ENCODE results near the gene TAS2R8.

TAS2R8 gene, protein sequence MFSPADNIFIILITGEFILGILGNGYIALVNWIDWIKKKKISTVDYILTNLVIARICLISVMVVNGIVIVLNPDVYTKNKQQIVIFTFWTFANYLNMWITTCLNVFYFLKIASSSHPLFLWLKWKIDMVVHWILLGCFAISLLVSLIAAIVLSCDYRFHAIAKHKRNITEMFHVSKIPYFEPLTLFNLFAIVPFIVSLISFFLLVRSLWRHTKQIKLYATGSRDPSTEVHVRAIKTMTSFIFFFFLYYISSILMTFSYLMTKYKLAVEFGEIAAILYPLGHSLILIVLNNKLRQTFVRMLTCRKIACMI

GRCh38 chr12:10807186-10807585, at the start of gene TAS2R8:
TAS2R8 (minus strand) TSS chr12:10807286; CDS start chr12:10806980, 306 bp downstream.
- no peak for TF ChIP-seq ZNF274 (IDR thresholded peaks at IDR 0.05; ENCODE audit: low read depth, low read length)
- TF ChIP-seq SUZ12 (IDR thresholded peaks at IDR 0.05; ENCODE audit: extremely low read depth, insufficient read depth, insufficient read length) = no peak
- no peak for TF ChIP-seq YY1 (IDR thresholded peaks at IDR 0.05; ENCODE audit: insufficient read depth, insufficient read length)
- Histone ChIP-seq H3K36me3 (ENCODE audit: insufficient read depth, insufficient read length, low read length) (no peaks in the 10 kb centered on the region), H3K4me3 (ENCODE audit: insufficient read length, low read depth) (no peak within 1 kb of the TSS), H3K9me3 (ENCODE audit: insufficient read depth, low read length) (no peaks in the 10 kb centered on the region), H3K9ac (ENCODE audit: insufficient read length, low read depth) (no peak within 1 kb of the TSS), H3K27me3 (ENCODE audit: insufficient read depth, insufficient read length) (no peaks in the 10 kb centered on the region), H3K4me1 (ENCODE audit: insufficient read depth, insufficient read length) (no peaks in the 10 kb centered on the region)
- DNase-seq (ENCODE audit: low read depth, low spot score) = no peak

GRCh38 chr12:10855807-10856206, 48.7 kb upstream of the TAS2R8 start:
- Histone ChIP-seq H3K27me3 (ENCODE audit: insufficient read depth, insufficient read length) (no peaks in the 10 kb centered on the region), H3K9me3 (ENCODE audit: insufficient read depth, low read length) (peaks cover 48% of the 10 kb centered on the region), H3K4me1 (ENCODE audit: insufficient read depth, insufficient read length) (peaks cover 8% of the 10 kb centered on the region), H3K36me3 (ENCODE audit: insufficient read depth, insufficient read length, low read length) (no peaks in the 10 kb centered on the region), H3K4me3 (ENCODE audit: insufficient read length, low read depth) (no peak overlapping the region), H3K9ac (ENCODE audit: insufficient read length, low read depth) (no peak overlapping the region)
- DNase-seq (ENCODE audit: low read depth, low spot score) = no peak
- no peak for TF ChIP-seq YY1 (IDR thresholded peaks at IDR 0.05; ENCODE audit: insufficient read depth, insufficient read length)
- no peak for TF ChIP-seq ZNF274 (IDR thresholded peaks at IDR 0.05; ENCODE audit: low read depth, low read length)
- no peak for TF ChIP-seq SUZ12 (IDR thresholded peaks at IDR 0.05; ENCODE audit: extremely low read depth, insufficient read depth, insufficient read length)

- H3K9me3 ChIP-seq (ENCODE audit: insufficient read depth, low read length) = peaks cover 43% of the 10 kb centered on the region
- no peaks in the 10 kb centered on the region for H3K36me3 ChIP-seq (ENCODE audit: insufficient read depth, insufficient read length, low read length)
- no peaks in the 10 kb centered on the region for H3K27me3 ChIP-seq (ENCODE audit: insufficient read depth, insufficient read length)
- no peak overlapping the region for H3K9ac ChIP-seq (ENCODE audit: insufficient read length, low read depth)
- DNase-seq (ENCODE audit: low read depth, low spot score) = no peak
- H3K4me1 ChIP-seq (ENCODE audit: insufficient read depth, insufficient read length) = peaks cover 8% of the 10 kb centered on the region
- TF ChIP-seq YY1 (IDR thresholded peaks at IDR 0.05; ENCODE audit: insufficient read depth, insufficient read length) (no peak), SUZ12 (IDR thresholded peaks at IDR 0.05; ENCODE audit: extremely low read depth, insufficient read depth, insufficient read length) (no peak), ZNF274 (IDR thresholded peaks at IDR 0.05; ENCODE audit: low read depth, low read length) (no peak)
- no peak overlapping the region for H3K4me3 ChIP-seq (ENCODE audit: insufficient read length, low read depth)
These were observed 46.7 kb upstream of the TAS2R8 start for GRCh38 chr12:10853776-10854175.

DNA sequence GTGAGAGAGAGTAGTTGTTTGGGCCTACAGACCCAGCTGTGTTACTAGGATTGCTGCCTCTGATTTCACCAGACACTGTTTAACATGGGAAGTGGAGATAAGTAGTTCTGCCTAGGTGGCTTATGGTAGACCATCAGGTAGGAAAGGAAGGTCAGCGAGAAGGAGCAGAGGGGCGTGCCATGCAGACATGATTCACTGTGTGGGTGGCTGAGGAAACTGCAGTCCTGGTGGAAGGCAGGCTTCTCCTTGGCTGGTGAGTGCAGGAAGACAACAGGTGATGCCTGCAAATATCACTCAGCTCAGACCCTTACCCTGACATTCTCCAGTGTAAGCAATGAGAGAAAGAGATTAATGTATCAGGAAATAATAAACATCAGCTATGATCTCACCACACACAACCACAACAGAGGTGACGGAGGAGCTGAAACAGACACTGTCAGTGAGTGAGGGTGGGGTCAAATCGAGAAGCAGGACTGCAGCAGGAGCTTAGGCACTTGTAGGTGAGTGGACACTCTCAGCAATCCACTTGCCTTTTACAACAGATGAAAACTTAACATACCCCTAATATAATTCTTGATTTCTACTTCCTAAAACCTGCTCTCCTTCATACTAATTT, 44.3 kb upstream of the TAS2R8 start:
- H3K4me1 ChIP-seq (ENCODE audit: insufficient read depth, insufficient read length) = peaks cover 8% of the 10 kb centered on the region
- DNase-seq (ENCODE audit: low read depth, low spot score) = no peak
- H3K36me3 ChIP-seq (ENCODE audit: insufficient read depth, insufficient read length, low read length) = no peaks in the 10 kb centered on the region
- no peak for TF ChIP-seq ZNF274 (IDR thresholded peaks at IDR 0.05; ENCODE audit: low read depth, low read length)
- no peak for TF ChIP-seq YY1 (IDR thresholded peaks at IDR 0.05; ENCODE audit: insufficient read depth, insufficient read length)
- TF ChIP-seq SUZ12 (IDR thresholded peaks at IDR 0.05; ENCODE audit: extremely low read depth, insufficient read depth, insufficient read length) = no peak
- H3K4me3 ChIP-seq (ENCODE audit: insufficient read length, low read depth) = no peak overlapping the region
- H3K27me3 ChIP-seq (ENCODE audit: insufficient read depth, insufficient read length) = no peaks in the 10 kb centered on the region
- no peak overlapping the region for H3K9ac ChIP-seq (ENCODE audit: insufficient read length, low read depth)
- peaks cover 19% of the 10 kb centered on the region; the same call in 1 of the 2 replicates for H3K9me3 ChIP-seq (ENCODE audit: insufficient read depth, low read length)

GRCh38 chr12:10849425-10849878, 42.4 kb upstream of the TAS2R8 start, which contains the start of gene PRR4:
PRR4 (minus strand) TSS chr12:10849475; CDS start chr12:10849437, 38 bp downstream.
- Histone ChIP-seq H3K9ac (ENCODE audit: insufficient read length, low read depth) (no peak within 1 kb of the TSS), H3K9me3 (ENCODE audit: insufficient read depth, low read length) (no peaks in the 10 kb centered on the region), H3K4me3 (ENCODE audit: insufficient read length, low read depth) (no peak within 1 kb of the TSS), H3K36me3 (ENCODE audit: insufficient read depth, insufficient read length, low read length) (no peaks in the 10 kb centered on the region), H3K27me3 (ENCODE audit: insufficient read depth, insufficient read length) (no peaks in the 10 kb centered on the region), H3K4me1 (ENCODE audit: insufficient read depth, insufficient read length) (peaks cover 8% of the 10 kb centered on the region)
- TF ChIP-seq YY1 (IDR thresholded peaks at IDR 0.05; ENCODE audit: insufficient read depth, insufficient read length) = no peak
- DNase-seq (ENCODE audit: low read depth, low spot score) = no peak

- Histone ChIP-seq H3K36me3 (ENCODE audit: insufficient read depth, insufficient read length, low read length) (no peaks in the 10 kb centered on the region), H3K9me3 (ENCODE audit: insufficient read depth, low read length) (no peaks in the 10 kb centered on the region), H3K27me3 (ENCODE audit: insufficient read depth, insufficient read length) (no peaks in the 10 kb centered on the region), H3K9ac (ENCODE audit: insufficient read length, low read depth) (no peak overlapping the region), H3K4me3 (ENCODE audit: insufficient read length, low read depth) (no peak overlapping the region), H3K4me1 (ENCODE audit: insufficient read depth, insufficient read length) (no peaks in the 10 kb centered on the region)
- no peak for DNase-seq (ENCODE audit: low read depth, low spot score)
- no peak for TF ChIP-seq ZNF274 (IDR thresholded peaks at IDR 0.05; ENCODE audit: low read depth, low read length)
- no peak for TF ChIP-seq YY1 (IDR thresholded peaks at IDR 0.05; ENCODE audit: insufficient read depth, insufficient read length)
- no peak for TF ChIP-seq SUZ12 (IDR thresholded peaks at IDR 0.05; ENCODE audit: extremely low read depth, insufficient read depth, insufficient read length)
These were observed 40.7 kb upstream of the TAS2R8 start for GRCh38 chr12:10847744-10848143.

GRCh38 chr12:10842862-10843261, 35.8 kb upstream of the TAS2R8 start:
- H3K4me1 ChIP-seq (ENCODE audit: insufficient read depth, insufficient read length) = no peaks in the 10 kb centered on the region
- H3K4me3 ChIP-seq (ENCODE audit: insufficient read length, low read depth) = no peak overlapping the region
- no peaks in the 10 kb centered on the region for H3K9me3 ChIP-seq (ENCODE audit: insufficient read depth, low read length)
- H3K27me3 ChIP-seq (ENCODE audit: insufficient read depth, insufficient read length) = no peaks in the 10 kb centered on the region
- no peak overlapping the region for H3K9ac ChIP-seq (ENCODE audit: insufficient read length, low read depth)
- TF ChIP-seq YY1 (IDR thresholded peaks at IDR 0.05; ENCODE audit: insufficient read depth, insufficient read length) = no peak
- TF ChIP-seq SUZ12 (IDR thresholded peaks at IDR 0.05; ENCODE audit: extremely low read depth, insufficient read depth, insufficient read length) = no peak
- H3K36me3 ChIP-seq (ENCODE audit: insufficient read depth, insufficient read length, low read length) = no peaks in the 10 kb centered on the region
- DNase-seq (ENCODE audit: low read depth, low spot score) = no peak
